Suprapubic skin (tissue), 4 donors: ENCODE measurements around the gene ZNF71. TPM values are rescaled to one million over a fixed set of nuclear protein-coding genes. Genes with fewer than 3 reads are reported as not detected.

Source experiments
- DNase-seq, 2 donors: peaks; one replicate each; pipeline ENCODE4 v3.0.0-alpha.2; 2019; ENCODE audit warnings: low spot score in 2 of 2
- H3K27ac ChIP-seq: fragments of 200-600 bp; sonication (generic); one replicate; pipeline ENCODE4 v1.5.1; 2019
- H3K27me3 ChIP-seq: fragments of 200-600 bp; sonication (generic); one replicate; pipeline ENCODE4 v1.5.1; 2019
- H3K36me3 ChIP-seq: fragments of 200-600 bp; sonication (generic); one replicate; pipeline ENCODE4 v1.5.1; 2019
- H3K4me1 ChIP-seq: fragments of 200-600 bp; sonication (generic); one replicate; pipeline ENCODE4 v1.5.1; 2019
- H3K4me3 ChIP-seq: fragments of 200-600 bp; sonication (generic); one replicate; pipeline ENCODE4 v1.5.1; 2019; ENCODE audit warnings: mild to moderate bottlenecking
- H3K9me3 ChIP-seq: fragments of 200-600 bp; sonication (generic); one replicate; pipeline ENCODE4 v1.5.1; 2019
- EP300 ChIP-seq: sonication (generic); formaldehyde crosslinking; IDR thresholded peaks from one replicate; pipeline ENCODE4 v1.6.1; 2017; ENCODE audit warnings: antibody characterized with exemption
- POLR2A ChIP-seq, 2 donors: fragments of 450-650 bp; IDR thresholded peaks; one replicate each; pipeline ENCODE4 v1.6.1; 2017; ENCODE audit warnings: antibody characterized with exemption in 2 of 2, mild to moderate bottlenecking in 2 of 2, moderate library complexity in 2 of 2
- POLR2AphosphoS5 ChIP-seq, 3 donors: sonication (generic); formaldehyde crosslinking; IDR thresholded peaks; one replicate each; pipeline ENCODE4 v1.6.1; 2017; ENCODE audit warnings: antibody characterized with exemption in 3 of 3
- WGBS: methylation state at CpG from one replicate; pipeline ENCODE4 v1.1.5; 2018; 5-methylcytosine and 5-hydroxymethylcytosine counted together
- total RNA-seq, 4 donors: library from RNA; depleted of rRNA; stranded (reverse); fragments of >200 nt; gene quantifications; one replicate each; pipeline ENCODE4 v1.1.0, GENCODE V29; 2016
- TF ChIP-seq, protein P1 (sequence below), 2 donors: fragments of 200-600 bp in 1 of 2; fragments of 450-650 bp in 1 of 2; sonication (generic) in 1 of 2; IDR thresholded peaks; one replicate each; pipeline ENCODE4 v1.5.1; 2016 to 2019; ENCODE audit warnings: antibody characterized with exemption in 2 of 2, mild to moderate bottlenecking in 1 of 2, moderate library complexity in 1 of 2

ZNF71 gene
- total RNA-seq, 4 donors from 2014 or later = 5.0 to 15.9 (median 7.5) TPM

DNA sequence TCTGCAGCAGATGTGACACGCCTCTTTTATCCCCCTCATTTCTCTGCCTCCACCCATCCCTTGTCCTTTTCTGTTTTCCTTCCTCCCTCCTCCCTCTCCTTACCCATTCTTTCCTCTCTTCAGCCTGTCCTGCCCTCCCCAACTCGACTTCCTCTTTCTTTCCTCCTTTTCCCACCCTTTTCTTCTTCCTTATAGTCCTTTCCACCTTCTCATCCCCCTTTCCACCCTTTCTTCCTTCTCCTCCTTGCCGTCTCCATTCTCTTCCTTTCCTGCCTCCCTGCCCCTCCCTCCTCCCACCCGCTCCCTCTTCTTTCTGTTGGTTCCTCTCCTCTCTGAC lies 688 bp upstream of the ZNF71 start:
- H3K4me3 ChIP-seq = peak overlapping the region; percentile 79
- H3K9me3 ChIP-seq = peaks cover 5% of the 10 kb centered on the region
- DNase-seq = no peak
- peaks cover 16% of the 10 kb centered on the region for H3K4me1 ChIP-seq
- WGBS = 63% methylated on average over 4 of the region's 4 CpGs
- peaks cover 4% of the 10 kb centered on the region for H3K36me3 ChIP-seq
- no peak overlapping the region for H3K27ac ChIP-seq
- no peaks in the 10 kb centered on the region for H3K27me3 ChIP-seq
- TF ChIP-seq POLR2AphosphoS5 (IDR thresholded peaks at IDR 0.05) = no peak
- no peak for TF ChIP-seq EP300
- TF ChIP-seq, protein P1, sequence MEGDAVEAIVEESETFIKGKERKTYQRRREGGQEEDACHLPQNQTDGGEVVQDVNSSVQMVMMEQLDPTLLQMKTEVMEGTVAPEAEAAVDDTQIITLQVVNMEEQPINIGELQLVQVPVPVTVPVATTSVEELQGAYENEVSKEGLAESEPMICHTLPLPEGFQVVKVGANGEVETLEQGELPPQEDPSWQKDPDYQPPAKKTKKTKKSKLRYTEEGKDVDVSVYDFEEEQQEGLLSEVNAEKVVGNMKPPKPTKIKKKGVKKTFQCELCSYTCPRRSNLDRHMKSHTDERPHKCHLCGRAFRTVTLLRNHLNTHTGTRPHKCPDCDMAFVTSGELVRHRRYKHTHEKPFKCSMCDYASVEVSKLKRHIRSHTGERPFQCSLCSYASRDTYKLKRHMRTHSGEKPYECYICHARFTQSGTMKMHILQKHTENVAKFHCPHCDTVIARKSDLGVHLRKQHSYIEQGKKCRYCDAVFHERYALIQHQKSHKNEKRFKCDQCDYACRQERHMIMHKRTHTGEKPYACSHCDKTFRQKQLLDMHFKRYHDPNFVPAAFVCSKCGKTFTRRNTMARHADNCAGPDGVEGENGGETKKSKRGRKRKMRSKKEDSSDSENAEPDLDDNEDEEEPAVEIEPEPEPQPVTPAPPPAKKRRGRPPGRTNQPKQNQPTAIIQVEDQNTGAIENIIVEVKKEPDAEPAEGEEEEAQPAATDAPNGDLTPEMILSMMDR (IDR thresholded peaks at IDR 0.05) = no peak
- no peak for TF ChIP-seq POLR2A (IDR thresholded peaks at IDR 0.05)

DNA sequence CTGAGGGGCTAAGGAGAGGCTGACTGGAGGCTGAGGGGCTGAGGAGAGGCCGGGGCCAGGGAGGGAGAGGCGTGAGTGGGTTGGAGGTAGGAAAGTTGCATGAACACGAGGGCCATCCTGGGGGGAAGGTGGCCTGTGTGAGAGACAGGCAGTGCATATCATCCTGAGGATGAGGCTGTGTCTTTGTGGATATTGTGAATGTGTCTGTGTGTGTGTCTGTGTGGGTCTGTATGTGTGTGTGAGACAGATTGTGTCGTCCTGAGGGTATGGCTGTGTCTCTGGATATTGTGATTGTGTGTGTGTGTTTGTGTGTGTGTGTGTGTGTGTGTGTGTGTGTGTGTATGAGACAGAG lies 422 bp downstream of the ZNF71 start:
- H3K4me1 ChIP-seq = peaks cover 16% of the 10 kb centered on the region
- peaks cover 4% of the 10 kb centered on the region for H3K36me3 ChIP-seq
- no peaks in the 10 kb centered on the region for H3K9me3 ChIP-seq
- no peak for DNase-seq
- TF ChIP-seq, protein P1 (IDR thresholded peaks at IDR 0.05) = no peak
- no peak for TF ChIP-seq POLR2AphosphoS5 (IDR thresholded peaks at IDR 0.05)
- TF ChIP-seq POLR2A (IDR thresholded peaks at IDR 0.05) = no peak
- H3K27me3 ChIP-seq = no peaks in the 10 kb centered on the region
- H3K27ac ChIP-seq = no peak overlapping the region
- 1% methylated on average over 4 of the region's 4 CpGs for WGBS
- peak overlapping the region; percentile 79 for H3K4me3 ChIP-seq

DNA sequence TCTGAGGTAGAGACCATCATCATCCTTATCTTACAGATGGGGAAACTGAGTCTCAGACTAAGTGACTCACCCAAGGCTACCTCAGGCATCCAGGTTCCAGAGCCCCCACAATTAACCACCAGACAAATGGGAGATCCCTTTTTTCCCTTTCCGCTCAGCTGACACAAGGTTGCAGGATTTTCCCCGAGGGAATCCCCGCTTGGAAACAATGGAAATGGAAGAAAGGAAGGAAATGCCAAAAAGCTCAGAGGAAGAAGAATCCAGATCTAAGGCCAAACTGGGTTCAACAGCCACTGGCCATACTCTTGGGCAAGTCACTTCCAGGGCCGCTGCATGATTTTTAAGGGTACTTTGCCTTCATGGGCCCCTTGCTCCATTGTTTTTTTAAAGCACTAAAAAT lies 1.6 kb downstream of the ZNF71 start:
- WGBS = 69% methylated on average over 4 of the region's 4 CpGs
- no peak for DNase-seq
- Histone ChIP-seq H3K27ac (no peak overlapping the region), H3K9me3 (no peaks in the 10 kb centered on the region), H3K4me3 (no peak overlapping the region), H3K36me3 (peaks cover 14% of the 10 kb centered on the region), H3K27me3 (no peaks in the 10 kb centered on the region), H3K4me1 (peaks cover 16% of the 10 kb centered on the region)
- TF ChIP-seq, protein P1 (IDR thresholded peaks at IDR 0.05) = no peak
- TF ChIP-seq EP300 = no peak
- no peak for TF ChIP-seq POLR2A (IDR thresholded peaks at IDR 0.05)
- no peak for TF ChIP-seq POLR2AphosphoS5 (IDR thresholded peaks at IDR 0.05)

DNA sequence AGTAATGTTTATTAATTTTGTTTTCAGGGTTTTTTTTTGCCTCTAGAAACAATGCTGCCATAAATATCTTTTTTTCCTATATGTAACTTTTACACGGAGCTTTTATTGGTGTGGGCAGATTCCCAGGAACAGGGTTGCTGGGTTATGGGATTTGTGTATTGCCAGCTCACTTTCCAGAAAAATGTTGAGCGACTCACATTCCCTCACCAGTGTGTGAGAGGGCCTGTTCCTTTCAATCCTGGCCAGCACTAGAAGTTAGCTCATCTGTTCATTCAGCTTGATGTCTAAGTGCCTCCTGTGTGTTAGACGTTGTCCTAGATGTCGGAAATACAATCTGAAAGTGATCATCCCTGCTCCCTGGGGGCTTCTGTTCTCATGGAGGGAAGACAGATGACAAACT lies 2.6 kb downstream of the ZNF71 start:
- WGBS = 50% methylated on average over 4 of the region's 4 CpGs

DNA sequence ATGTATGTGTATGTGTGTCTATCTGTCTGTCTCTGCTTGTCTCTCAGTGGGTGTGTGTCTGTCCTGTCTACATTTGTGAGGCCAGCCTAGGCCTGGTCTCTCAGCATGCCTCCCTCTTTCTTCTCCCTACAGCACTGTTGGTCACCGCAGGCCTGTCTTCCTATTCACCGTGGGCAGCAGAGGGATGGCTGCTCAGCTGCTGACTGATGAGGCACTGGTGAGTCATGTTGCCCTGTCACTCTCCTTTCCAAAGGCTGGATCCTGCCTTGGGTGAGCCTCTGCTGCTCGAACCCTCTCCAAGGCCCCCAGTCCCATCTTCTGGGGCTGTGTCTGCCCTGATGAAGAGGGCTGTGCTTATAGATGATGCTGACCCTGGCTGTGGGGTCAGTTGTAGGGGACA lies 6.3 kb downstream of the ZNF71 start:
- H3K36me3 ChIP-seq = peaks cover 43% of the 10 kb centered on the region
- peaks cover 25% of the 10 kb centered on the region for H3K9me3 ChIP-seq
- 94% methylated on average over 3 of the region's 3 CpGs for WGBS
- no peak overlapping the region for H3K4me3 ChIP-seq
- peaks cover under 1% of the 10 kb centered on the region for H3K4me1 ChIP-seq
- TF ChIP-seq EP300 (no peak), POLR2A (IDR thresholded peaks at IDR 0.05) (no peak), POLR2AphosphoS5 (IDR thresholded peaks at IDR 0.05) (no peak)
- TF ChIP-seq, protein P1 (IDR thresholded peaks at IDR 0.05) = no peak
- H3K27ac ChIP-seq = no peak overlapping the region
- DNase-seq = no peak
- no peaks in the 10 kb centered on the region for H3K27me3 ChIP-seq

More for the DNA sequence above, 2.6 kb downstream of the ZNF71 start:
- H3K27ac ChIP-seq = no peak overlapping the region
- H3K9me3 ChIP-seq = no peaks in the 10 kb centered on the region
- no peak for DNase-seq
- TF ChIP-seq EP300 (no peak), POLR2A (IDR thresholded peaks at IDR 0.05) (no peak), POLR2AphosphoS5 (IDR thresholded peaks at IDR 0.05) (no peak)
- H3K36me3 ChIP-seq = peaks cover 24% of the 10 kb centered on the region
- H3K4me1 ChIP-seq = peaks cover 16% of the 10 kb centered on the region
- no peak overlapping the region for H3K4me3 ChIP-seq
- H3K27me3 ChIP-seq = no peaks in the 10 kb centered on the region

DNA sequence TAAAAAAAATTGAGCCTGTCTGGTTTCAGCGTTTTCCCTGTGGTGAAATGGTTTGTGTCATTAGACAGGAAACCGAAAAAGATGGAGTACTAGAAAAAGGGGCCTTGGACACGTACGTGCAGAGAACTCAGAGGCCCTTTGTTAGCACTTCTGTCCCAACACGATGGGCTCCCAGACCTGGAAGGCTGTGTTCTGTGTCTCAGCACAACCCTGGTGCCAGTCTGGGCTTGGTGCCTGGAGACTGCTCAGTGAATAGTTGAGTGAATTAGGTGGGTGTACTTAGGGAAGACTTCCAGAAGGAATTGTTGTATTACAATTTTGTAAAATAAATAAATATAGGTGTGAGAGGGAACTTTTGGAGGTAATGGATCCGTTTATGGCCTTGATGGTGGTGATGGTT lies 8.7 kb downstream of the ZNF71 start:
- peaks cover 30% of the 10 kb centered on the region for H3K9me3 ChIP-seq
- 78% methylated on average over 6 of the region's 6 CpGs for WGBS

More for the DNA sequence above, 8.7 kb downstream of the ZNF71 start:
- Histone ChIP-seq H3K27me3 (no peaks in the 10 kb centered on the region), H3K36me3 (peaks cover 44% of the 10 kb centered on the region), H3K4me1 (no peaks in the 10 kb centered on the region), H3K27ac (no peak overlapping the region), H3K4me3 (no peak overlapping the region)
- TF ChIP-seq POLR2AphosphoS5 (IDR thresholded peaks at IDR 0.05) (no peak), POLR2A (IDR thresholded peaks at IDR 0.05) (no peak), EP300 (no peak)
- TF ChIP-seq, protein P1 (IDR thresholded peaks at IDR 0.05) = no peak
- DNase-seq = no peak
